A549 treated with Hydrocortisone at 1 μM for 4 hours (cell line): ENCODE results near the gene EBPL. TPM values are rescaled to one million over a fixed set of nuclear protein-coding genes. Genes with fewer than 3 reads are reported as not detected.

Source experiments
- total RNA-seq: library from RNA; stranded (reverse); fragments of 200-300 nt; extraction: Qiagen RNA extraction; gene quantifications from 5 replicates; pipeline ENCODE4 v1.2.3, GENCODE V29; 2022

The EBPL gene
- 43.0 to 71.1 TPM (median 69.2 TPM) in 5 replicates for total RNA-seq

GRCh38 chr13:49690995-49691784 is at the start of gene EBPL:
EBPL (minus strand) TSS chr13:49691486; CDS start chr13:49691424, 62 bp downstream.

DNA sequence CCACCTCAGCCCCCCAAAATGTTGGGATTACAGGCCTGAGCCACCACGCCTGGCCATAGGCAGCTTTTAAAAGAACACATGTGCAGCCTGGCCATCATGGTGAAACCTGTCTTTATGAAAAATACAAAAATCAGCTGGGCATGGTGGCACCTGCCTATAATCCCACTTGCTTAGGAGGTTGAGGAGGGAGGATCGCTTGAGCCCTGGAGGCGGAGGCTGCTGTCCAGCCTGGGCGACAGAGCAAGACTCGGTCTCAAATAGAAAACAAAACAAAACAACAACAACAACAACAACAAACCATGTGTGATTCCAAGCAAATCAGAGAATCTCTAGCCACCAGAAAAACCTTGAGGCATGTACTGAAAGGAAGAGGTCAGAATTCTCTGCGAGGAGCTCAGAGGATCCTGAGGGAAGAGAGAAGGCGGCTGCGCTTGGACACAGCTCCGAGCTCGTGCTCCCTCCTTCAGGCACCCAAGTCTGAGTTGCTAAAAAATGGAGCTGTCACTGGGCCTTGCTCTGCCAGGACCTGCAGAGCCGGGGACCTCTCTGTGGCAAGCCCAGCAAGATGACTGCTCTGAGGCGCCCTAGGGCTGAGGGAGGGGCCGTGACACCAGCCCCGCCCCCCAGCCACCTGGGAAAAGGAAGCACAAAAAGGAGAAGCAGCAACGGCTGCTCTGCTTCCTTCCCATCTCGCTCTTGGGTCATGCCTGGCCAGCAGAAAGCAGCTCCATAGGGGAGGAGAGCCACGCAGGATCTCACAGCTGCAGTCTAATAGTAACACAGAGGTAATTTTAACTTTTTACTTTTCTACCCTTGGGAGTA is 63.2 kb downstream of the EBPL start, which contains the start of gene ARL11:
TSS of gene ARL11 (plus strand) at position 677 of the 822 bp plus-strand sequence. CDS start 1,941 bp downstream, outside the sequence.

Other genes with a start within 250 kb of the EBPL start
- 1.5 to 2.8 TPM (median 1.9 TPM) in 5 replicates for gene CAB39L, start 247.4 kb downstream of the EBPL start, total RNA-seq
- gene SETDB2, start 247.2 kb downstream of the EBPL start, total RNA-seq = 1.8 to 2.5 TPM (median 2.0 TPM) in 5 replicates
- 5.5 to 6.5 TPM (median 6.2 TPM) in 5 replicates for gene PHF11, start 195.5 kb downstream of the EBPL start, total RNA-seq
- 7.3 to 11.0 TPM (median 8.8 TPM) in 5 replicates for gene RCBTB1, start 105.9 kb downstream of the EBPL start, total RNA-seq
- gene ARL11, start 63.0 kb downstream of the EBPL start, total RNA-seq = not detected in 5 replicates
- 26.4 to 37.2 TPM (median 31.0 TPM) in 5 replicates for gene KPNA3, start 101.2 kb upstream of the EBPL start, total RNA-seq
- gene SPRYD7, start 244.9 kb upstream of the EBPL start, total RNA-seq = 9.7 to 11.9 TPM (median 10.1 TPM) in 5 replicates